Measurements from ENCODE around the gene ATP5PD. TPM values are rescaled to one million over a fixed set of nuclear protein-coding genes. Genes with fewer than 3 reads are reported as not detected.
A peak's percentile ranks its signal among the peaks of the same experiment; 100 is the strongest.
"Not testable (repeated sequence)": the region's sequence is repeated elsewhere in the genome, so short reads cannot be mapped to it uniquely, and the experiment has no call there.

The ATP5PD gene
- total RNA-seq, 4 donors from 2014 or later = 213 to 337 (median 307) TPM

GRCh38 chr17:75049706-75050105 lies 2.9 kb upstream of the ATP5PD start:
- Histone ChIP-seq H3K4me1 (peaks cover 0 to 40% (median 21%) of the 10 kb centered on the region in 3 donors), H3K4me3 (no peak overlapping the region), H3K36me3 (peaks cover 0 to 56% of the 10 kb centered on the region in 2 donors), H3K27ac (no peak overlapping the region), H3K9me3 (no peaks in the 10 kb centered on the region), H3K27me3 (no peaks in the 10 kb centered on the region)
- TF ChIP-seq POLR2AphosphoS5 (IDR thresholded peaks at IDR 0.05) (no peak), POLR2A (IDR thresholded peaks at IDR 0.05) (no peak), EP300 (IDR thresholded peaks at IDR 0.05) (no peak), CTCF (IDR thresholded peaks at IDR 0.05) (no peak)
- ATAC-seq = no peak

GRCh38 chr17:75049057-75049456 lies 2.3 kb upstream of the ATP5PD start:
- H3K9me3 ChIP-seq = no peaks in the 10 kb centered on the region
- no peak for ATAC-seq
- no peak for TF ChIP-seq POLR2AphosphoS5 (IDR thresholded peaks at IDR 0.05)
- no peak overlapping the region for H3K4me3 ChIP-seq
- H3K36me3 ChIP-seq = peaks cover 0 to 49% of the 10 kb centered on the region in 2 donors
- H3K27me3 ChIP-seq = no peaks in the 10 kb centered on the region
- WGBS, 2 donors (ENCODE audit: low coverage in 1 of 2) = 73% methylated on average over 5 of the region's 5 CpGs
- H3K4me1 ChIP-seq = peaks cover 0 to 43% (median 21%) of the 10 kb centered on the region in 3 donors
- peak overlapping the region in 3 of 4 donors; percentile 90 to 100 (median 99) for H3K27ac ChIP-seq

- Histone ChIP-seq H3K36me3 (peaks cover 0 to 42% of the 10 kb centered on the region in 2 donors), H3K27ac (peak overlapping the region; percentile 90 to 100 (median 98)), H3K27me3 (no peaks in the 10 kb centered on the region), H3K4me3 (peak overlapping the region; percentile 61 to 92), H3K9me3 (no peaks in the 10 kb centered on the region), H3K4me1 (peaks cover 0 to 43% (median 21%) of the 10 kb centered on the region in 3 donors)
- TF ChIP-seq EP300 (IDR thresholded peaks at IDR 0.05) = no peak
- TF ChIP-seq CTCF (IDR thresholded peaks at IDR 0.05) = no peak
- TF ChIP-seq POLR2A (IDR thresholded peaks at IDR 0.05) = no peak
- peak; percentile 71 for TF ChIP-seq POLR2AphosphoS5 (IDR thresholded peaks at IDR 0.05)
- no peak for ATAC-seq
- WGBS, 2 donors (ENCODE audit: low coverage in 1 of 2) = 14 to 15% methylated on average over 5 of the region's 5 CpGs
These were observed 1.6 kb upstream of the ATP5PD start for GRCh38 chr17:75048249-75048878.

GRCh38 chr17:75047398-75048098 lies 779 bp upstream of the ATP5PD start:
- Histone ChIP-seq H3K4me1 (peaks cover 0 to 49% (median 21%) of the 10 kb centered on the region in 3 donors), H3K27me3 (no peaks in the 10 kb centered on the region), H3K36me3 (peaks cover 0 to 34% of the 10 kb centered on the region in 2 donors), H3K9me3 (no peaks in the 10 kb centered on the region), H3K4me3 (peak overlapping the region; percentile 61 to 92), H3K27ac (peak overlapping the region; percentile 90 to 100 (median 98))
- ATAC-seq = peak; percentile 0
- TF ChIP-seq POLR2A (IDR thresholded peaks at IDR 0.05) (no peak), CTCF (IDR thresholded peaks at IDR 0.05) (no peak), EP300 (IDR thresholded peaks at IDR 0.05) (no peak), POLR2AphosphoS5 (IDR thresholded peaks at IDR 0.05) (no peak)
- WGBS, 2 donors (ENCODE audit: low coverage in 1 of 2) = 0% methylated on average over 9 to 10 of the region's 38 CpGs

GRCh38 chr17:75045946-75046406 lies 793 bp downstream of the ATP5PD start:
- H3K4me1 ChIP-seq = peaks cover 0 to 49% (median 21%) of the 10 kb centered on the region in 3 donors
- not testable (repeated sequence) for ATAC-seq, H3K27me3 ChIP-seq, H3K9me3 ChIP-seq
- H3K36me3 ChIP-seq = peaks cover 0 to 34% of the 10 kb centered on the region in 2 donors
- H3K4me3 ChIP-seq = peak overlapping the region; percentile 61 to 92
- H3K27ac ChIP-seq = peak overlapping the region; percentile 90 to 100 (median 98)
- 15 to 26% methylated on average over 8 to 19 of the region's 25 CpGs for WGBS, 2 donors (ENCODE audit: low coverage in 1 of 2)
